ENCODE results near the gene ROM1. TPM values are rescaled to one million over a fixed set of nuclear protein-coding genes. Genes with fewer than 3 reads are reported as not detected.

The ROM1 gene
- total RNA-seq, 1 experiment from 2014 or later: 0.94 TPM

- TF ChIP-seq NR1H2 (CRISPR knock-in tag; IDR thresholded peaks at IDR 0.05) (no peak), ZNF396 (CRISPR knock-in tag; IDR thresholded peaks at IDR 0.05; ENCODE audit: borderline replicate concordance) (no peak), NR3C1 (CRISPR knock-in tag; conservative IDR thresholded peaks at IDR 0.05; ENCODE audit: low read depth) (no peak), GRHL2 (CRISPR knock-in tag; IDR thresholded peaks at IDR 0.05; ENCODE audit: insufficient replicate concordance, severe bottlenecking) (no peak), ZNF121 (CRISPR knock-in tag; IDR thresholded peaks at IDR 0.05) (no peak), HMGA2 (CRISPR knock-in tag; IDR thresholded peaks at IDR 0.05) (no peak), ZNF232 (CRISPR knock-in tag; IDR thresholded peaks at IDR 0.05) (no peak), MLX (CRISPR knock-in tag; IDR thresholded peaks at IDR 0.05) (no peak), ZNF425 (CRISPR knock-in tag; conservative IDR thresholded peaks at IDR 0.05) (no peak), ZNF219 (CRISPR knock-in tag; IDR thresholded peaks at IDR 0.05; ENCODE audit: borderline replicate concordance) (no peak), NFE2L1 (CRISPR knock-in tag; IDR thresholded peaks at IDR 0.05) (no peak), ATF2 (CRISPR knock-in tag; IDR thresholded peaks at IDR 0.05; ENCODE audit: borderline replicate concordance, low read depth) (no peak), ATF6 (CRISPR knock-in tag; IDR thresholded peaks at IDR 0.05) (no peak), ZMAT4 (CRISPR knock-in tag; IDR thresholded peaks at IDR 0.05) (no peak), PRRX2 (CRISPR knock-in tag; IDR thresholded peaks at IDR 0.05) (no peak), NR2C2 (CRISPR knock-in tag; IDR thresholded peaks at IDR 0.05) (no peak)
- peak overlapping the region; percentile 91 for H3K4me3 Mint-ChIP-seq
- ChIA-PET CTCF (interaction anchor here (0.6 to 8.9 kb wide), 6 partner anchors 7 to 175 kb away, joined by 3 to 74 read pairs (median 5); partner anchors contain the start of genes BSCL2, EML3, GNG3 and ROM1), POLR2A (interaction anchor here (0.5 to 3.1 kb wide), 6 partner anchors 8 to 241 kb away, joined by 3 to 53 read pairs (median 10); partner anchors contain the start of genes B3GAT3, C11orf98, CSKMT and EEF1G)
- peaks cover 40% of the 10 kb centered on the region for H3K4me1 Mint-ChIP-seq
- H3K27me3 Mint-ChIP-seq (ENCODE audit: low read depth): peaks cover 24% of the 10 kb centered on the region
- H3K36me3 Mint-ChIP-seq: peaks cover 53% of the 10 kb centered on the region
- ATAC-seq (no peak), DNase-seq (ENCODE audit: low spot score) (no peak)
- no peaks in the 10 kb centered on the region for H3K9me3 Mint-ChIP-seq
- peak overlapping the region; percentile 26 for H3K27ac Mint-ChIP-seq
Measured at GRCh38 chr11:62599901-62600300, 13.2 kb upstream of the ROM1 start.

GRCh38 chr11:62600367-62601121 lies 12.5 kb upstream of the ROM1 start:
- ATAC-seq (no peak), DNase-seq (ENCODE audit: low spot score) (no peak)
- H3K27ac Mint-ChIP-seq: peak overlapping the region; percentile 83
- peaks cover 26% of the 10 kb centered on the region for H3K27me3 Mint-ChIP-seq (ENCODE audit: low read depth)
- POLR2A ChIA-PET: interaction anchor here (0.5 to 3.1 kb wide), 8 partner anchors 9 to 250 kb away, joined by 3 to 53 read pairs (median 9); partner anchors contain the start of genes B3GAT3, C11orf98, CSKMT and EEF1G
- CTCF ChIA-PET: interaction anchor here (1.0 to 8.9 kb wide), 3 partner anchors 8 to 107 kb away, joined by 3 to 74 read pairs (median 43); partner anchors contain the start of genes BSCL2, EML3, GNG3 and ROM1
- peaks cover 43% of the 10 kb centered on the region for H3K4me1 Mint-ChIP-seq
- peak overlapping the region; percentile 91 for H3K4me3 Mint-ChIP-seq
- no peaks in the 10 kb centered on the region for H3K9me3 Mint-ChIP-seq
- H3K36me3 Mint-ChIP-seq: peaks cover 50% of the 10 kb centered on the region
- TF ChIP-seq ZNF317 (CRISPR knock-in tag; IDR thresholded peaks at IDR 0.05; ENCODE audit: borderline replicate concordance, low read depth) (no peak), GRHL2 (CRISPR knock-in tag; IDR thresholded peaks at IDR 0.05; ENCODE audit: insufficient replicate concordance, severe bottlenecking) (no peak), TEAD4 (CRISPR knock-in tag; IDR thresholded peaks at IDR 0.05) (no peak), FOXP1 (CRISPR knock-in tag; IDR thresholded peaks at IDR 0.05; ENCODE audit: borderline replicate concordance) (no peak), AR (CRISPR knock-in tag; IDR thresholded peaks at IDR 0.05) (no peak)

All from WTC11 (cell line).